ENCODE data around the gene CRTAC1. TPM values are rescaled to one million over a fixed set of nuclear protein-coding genes. Genes with fewer than 3 reads are reported as not detected.

CRTAC1 gene
- total and polyA plus RNA-seq, 2 donors (not counting 3 experiments of a cell fraction or from before 2014, with no cell fraction given) = 1.4 to 3.0 TPM

DNA sequence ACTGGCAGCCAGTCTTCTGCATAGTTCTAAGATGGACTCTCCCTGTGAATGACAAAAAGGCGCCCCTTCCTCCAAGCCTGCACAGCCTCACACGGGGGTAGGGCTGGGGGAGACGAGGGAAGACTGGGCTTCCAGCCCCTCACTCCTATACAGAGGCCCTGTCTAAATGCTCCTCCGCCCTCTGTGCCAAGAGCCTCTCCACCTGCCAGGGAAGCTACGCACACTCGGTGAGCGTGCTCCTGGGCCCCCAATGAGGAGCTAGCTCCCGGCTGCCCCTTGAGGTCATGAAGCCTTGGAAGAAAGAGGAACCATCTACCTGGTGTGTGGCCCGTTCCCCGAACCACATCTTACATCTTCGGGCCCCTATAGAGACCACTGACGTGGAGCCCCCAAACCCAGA lies 54.8 kb downstream of the CRTAC1 start:
- no peaks in the 10 kb centered on the region for H3K36me3 ChIP-seq (ENCODE audit: control insufficient read depth in 2 of 2, extremely low read depth in 1 of 2, insufficient read depth in 2 of 2, low read length in 2 of 2)
- no peaks in the 10 kb centered on the region for H3K27me3 ChIP-seq (ENCODE audit: control insufficient read depth in 2 of 2, insufficient read depth in 2 of 2, low read length in 2 of 2)
- CTCF ChIA-PET = interaction anchor here (1.0 to 1.9 kb wide), 2 partner anchors 60 to 66 kb away, joined by 3 to 6 read pairs; no protein-coding TSS in a partner anchor
- no peaks in the 10 kb centered on the region for H4K20me1 ChIP-seq (replicated peaks; ENCODE audit: control insufficient read depth, extremely low read depth, insufficient read depth, low read length)
- no peak overlapping the region for H3K4me3 ChIP-seq (replicated peaks in 1 of 3; ENCODE audit: insufficient read depth in 1 of 3, low read depth in 1 of 3, low read length in 3 of 3)
- H3K4me1 ChIP-seq (ENCODE audit: control insufficient read depth, extremely low read depth, insufficient read depth, low read length) = no peaks in the 10 kb centered on the region
- H3K9me1 ChIP-seq (replicated peaks; ENCODE audit: control insufficient read depth, extremely low read depth, insufficient read depth, low read length) = no peaks in the 10 kb centered on the region
- H3K4me2 ChIP-seq (ENCODE audit: insufficient read depth, low read length) = no peak overlapping the region
- BruUV-seq (replicated peaks) = no TSS peak
- FAIRE-seq (no peak), DNase-seq (ENCODE audit: low read depth, low spot score) (no peak)
- no peaks in the 10 kb centered on the region for H3K79me2 ChIP-seq (ENCODE audit: control insufficient read depth, insufficient read depth, low read length)
- dilution Hi-C loops (cut with MboI; ENCODE audit: extremely low pct_ligation_motif_present, low sequenced_read_pairs) = no loop called here
- H2AFZ ChIP-seq (ENCODE audit: low read depth, low read length) = no peak overlapping the region
- no peaks in the 10 kb centered on the region for H3K9me3 ChIP-seq (replicated peaks; ENCODE audit: control insufficient read depth, insufficient read depth, low read length)
- TF ChIP-seq MYC (IDR thresholded peaks at IDR 0.05; ENCODE audit: low read depth, low read length) (no peak), GATA2 (IDR thresholded peaks at IDR 0.05; ENCODE audit: insufficient read depth, insufficient read length, low read depth, low read length) (no peak), EZH2 (IDR thresholded peaks at IDR 0.05; ENCODE audit: borderline replicate concordance, low read depth, low read length, severe bottlenecking) (no peak), POLR2A (IDR thresholded peaks at IDR 0.05; ENCODE audit: low read depth, low read length) (no peak)
- TF ChIP-seq, protein P1, sequence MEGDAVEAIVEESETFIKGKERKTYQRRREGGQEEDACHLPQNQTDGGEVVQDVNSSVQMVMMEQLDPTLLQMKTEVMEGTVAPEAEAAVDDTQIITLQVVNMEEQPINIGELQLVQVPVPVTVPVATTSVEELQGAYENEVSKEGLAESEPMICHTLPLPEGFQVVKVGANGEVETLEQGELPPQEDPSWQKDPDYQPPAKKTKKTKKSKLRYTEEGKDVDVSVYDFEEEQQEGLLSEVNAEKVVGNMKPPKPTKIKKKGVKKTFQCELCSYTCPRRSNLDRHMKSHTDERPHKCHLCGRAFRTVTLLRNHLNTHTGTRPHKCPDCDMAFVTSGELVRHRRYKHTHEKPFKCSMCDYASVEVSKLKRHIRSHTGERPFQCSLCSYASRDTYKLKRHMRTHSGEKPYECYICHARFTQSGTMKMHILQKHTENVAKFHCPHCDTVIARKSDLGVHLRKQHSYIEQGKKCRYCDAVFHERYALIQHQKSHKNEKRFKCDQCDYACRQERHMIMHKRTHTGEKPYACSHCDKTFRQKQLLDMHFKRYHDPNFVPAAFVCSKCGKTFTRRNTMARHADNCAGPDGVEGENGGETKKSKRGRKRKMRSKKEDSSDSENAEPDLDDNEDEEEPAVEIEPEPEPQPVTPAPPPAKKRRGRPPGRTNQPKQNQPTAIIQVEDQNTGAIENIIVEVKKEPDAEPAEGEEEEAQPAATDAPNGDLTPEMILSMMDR (IDR thresholded peaks at IDR 0.05; ENCODE audit: extremely low read depth in 1 of 2, insufficient read depth in 1 of 2, low read depth in 1 of 2, low read length in 2 of 2) = no peak
- no peak overlapping the region for H3K9ac ChIP-seq (replicated peaks; ENCODE audit: extremely low read depth, insufficient read depth, low read length)
- H3K27ac ChIP-seq (ENCODE audit: insufficient read depth, low read depth, low read length) = no peak overlapping the region
- intact Hi-C loops (cut with micrococcal nuclease) = no loop called here
- POLR2A ChIA-PET = no interaction called here
